Heart right ventricle (tissue), 16 donors: ENCODE measurements around the gene NDUFB4. TPM values are rescaled to one million over a fixed set of nuclear protein-coding genes. Genes with fewer than 3 reads are reported as not detected.

Experiments used
- ATAC-seq, 8 donors: fragments of 200-7000 bp; cut with Tn5 transposase; one replicate each; pipeline ENCODE4 v1.9.1; 2020; ENCODE audit warnings: mild to moderate bottlenecking in 8 of 8, moderate library complexity in 8 of 8, moderate number of reproducible peaks in 1 of 8
- DNase-seq, 2 donors: peaks; one replicate each; pipeline ENCODE4 v3.0.0-alpha.2; 2020
- H3K27ac ChIP-seq, 10 donors: fragments of 200-600 bp; sonication (generic) in 2 of 10; one replicate each; pipeline versions ENCODE4 v1.5.0 to v1.8.0; 2020 to 2022; ENCODE audit warnings: mild to moderate bottlenecking in 3 of 10
- H3K27me3 ChIP-seq, 7 donors: fragments of 200-600 bp; one replicate each; pipeline ENCODE4 v1.8.0; 2021 to 2022; ENCODE audit warnings: mild to moderate bottlenecking in 2 of 7
- H3K36me3 ChIP-seq, 9 donors: fragments of 200-600 bp; sonication (generic) in 1 of 9; one replicate each; pipeline versions ENCODE4 v1.5.0 to v1.8.0; 2020 to 2022; ENCODE audit warnings: mild to moderate bottlenecking in 2 of 9
- H3K4me1 ChIP-seq, 9 donors: fragments of 200-600 bp; sonication (generic) in 1 of 9; one replicate each; pipeline versions ENCODE4 v1.5.0 to v1.8.0; 2020 to 2022; ENCODE audit warnings: mild to moderate bottlenecking in 4 of 9
- H3K4me3 ChIP-seq, 10 donors: fragments of 200-600 bp; sonication (generic) in 2 of 10; one replicate each; pipeline versions ENCODE4 v1.5.0 to v1.8.0; 2020 to 2022; ENCODE audit warnings: mild to moderate bottlenecking in 7 of 10, moderate library complexity in 2 of 10
- H3K9me3 ChIP-seq, 11 donors: fragments of 200-600 bp in 10 of 11; sonication (generic) in 2 of 11; one replicate each; pipeline versions ENCODE4 v1.5.0 to v1.8.0; 2013 to 2022; ENCODE audit warnings: mild to moderate bottlenecking in 2 of 11, control low read depth in 1 of 11, moderate library complexity in 1 of 11
- WGBS, 2 donors: extraction: QIAGEN DNeasy Blood & Tissue Kit; methylation state at CpG; one replicate each; pipeline ENCODE4 v1.1.7; 2013; ENCODE audit warnings: inconsistent platforms in 1 of 2; 5-methylcytosine and 5-hydroxymethylcytosine counted together
- intact Hi-C, 10 donors: fragments of 100-400 bp; cut with DNase I; formaldehyde crosslinking; loops; one replicate each; pipeline versions ENCODE4 v1.11.1 to v1.14.2; 2022
- polyA plus RNA-seq, 2 donors: library from polyadenylated mRNA; stranded (reverse); fragments of 200-250 nt; gene quantifications; one replicate each; pipeline ENCODE4 v1.2.3, GENCODE V29; 2013
- total RNA-seq, 10 donors: library from RNA; stranded (reverse); fragmentation: NEBNext Ultra II Directional in 3 of 10; extraction: Animal tissue kit (Norgen Biotek cat#: 25700) in 3 of 10; gene quantifications; one replicate each; pipeline versions ENCODE4 v1.2.1 to v1.2.4, GENCODE V29; 2021 to 2023
- TF ChIP-seq, protein P1 (sequence below), 9 donors: fragments of 200-600 bp; sonication (generic) in 2 of 9; IDR thresholded peaks; one replicate each; pipeline versions ENCODE4 v1.5.0 to v1.8.0; 2021 to 2022; ENCODE audit warnings: antibody characterized with exemption in 9 of 9, mild to moderate bottlenecking in 5 of 9, moderate library complexity in 1 of 9
- donor health status: Arrhythmogenic right ventricular cardiomyopathy.
- donor health status: ischemic (EF 13 %, LVEDD 7.1; RV severe dilation, severe dysfunction).
- donor health status: healthy with polysubstance abuse.
- donor health status: DM: no; HTN: yes; CAD: no.
- donor health status: DM: no; HTN: no; CAD: no.
- donor health status: ischemic (EF 25% LVEDD 6.9; RV normal size, moderate dysfunction).
- donor health status: ischemic (EF 25% LVEDD 5.7; RV mildly dilated, moderate dysfunction).
- donor health status: healthy.
- donor health status: DM: yes; HTN: yes; CAD: no.
- donor health status: Ischemic cardiomyopathy.
- donor health status: ischemic (EF 35%, LVEDD 5.7; RV mildly dilated, moderate dysfunction).
- donor health status: nonischemic (EF 11% LVEDD 7.7; RV severe dilation, severe dysfunction).
- donor health status: DM: yes; HTN: yes; CAD: no.
- donor health status: PGD.
- donor health status: ischemic (EF 29% LVEDD 5.4; RV normal size, mild dysfunction).
- donor health status: nonischemic (EF 23%, LVEDD 6.1; RV moderate dilation, normal function).

Gene NDUFB4
- total and polyA plus RNA-seq, 12 donors = 347 to 581 (median 543) TPM

GRCh38 chr3:120641696-120642246 is 45.6 kb downstream of the NDUFB4 start:
- Histone ChIP-seq H3K9me3 (peaks cover 0 to 3% (median 0%) of the 10 kb centered on the region in 11 donors), H3K36me3 (no peaks in the 10 kb centered on the region), H3K4me1 (peaks cover 0 to 23% (median 7%) of the 10 kb centered on the region in 9 donors), H3K4me3 (no peak overlapping the region), H3K27ac (no peak overlapping the region), H3K27me3 (no peaks in the 10 kb centered on the region)
- DNase-seq = no peak
- TF ChIP-seq, protein P1, sequence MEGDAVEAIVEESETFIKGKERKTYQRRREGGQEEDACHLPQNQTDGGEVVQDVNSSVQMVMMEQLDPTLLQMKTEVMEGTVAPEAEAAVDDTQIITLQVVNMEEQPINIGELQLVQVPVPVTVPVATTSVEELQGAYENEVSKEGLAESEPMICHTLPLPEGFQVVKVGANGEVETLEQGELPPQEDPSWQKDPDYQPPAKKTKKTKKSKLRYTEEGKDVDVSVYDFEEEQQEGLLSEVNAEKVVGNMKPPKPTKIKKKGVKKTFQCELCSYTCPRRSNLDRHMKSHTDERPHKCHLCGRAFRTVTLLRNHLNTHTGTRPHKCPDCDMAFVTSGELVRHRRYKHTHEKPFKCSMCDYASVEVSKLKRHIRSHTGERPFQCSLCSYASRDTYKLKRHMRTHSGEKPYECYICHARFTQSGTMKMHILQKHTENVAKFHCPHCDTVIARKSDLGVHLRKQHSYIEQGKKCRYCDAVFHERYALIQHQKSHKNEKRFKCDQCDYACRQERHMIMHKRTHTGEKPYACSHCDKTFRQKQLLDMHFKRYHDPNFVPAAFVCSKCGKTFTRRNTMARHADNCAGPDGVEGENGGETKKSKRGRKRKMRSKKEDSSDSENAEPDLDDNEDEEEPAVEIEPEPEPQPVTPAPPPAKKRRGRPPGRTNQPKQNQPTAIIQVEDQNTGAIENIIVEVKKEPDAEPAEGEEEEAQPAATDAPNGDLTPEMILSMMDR (IDR thresholded peaks at IDR 0.05) = no peak
- intact Hi-C loops = no loop called here
- ATAC-seq = no peak
- 86 to 100% methylated on average over 2 of the region's 2 CpGs for WGBS, 2 donors

- Histone ChIP-seq H3K27me3 (no peaks in the 10 kb centered on the region), H3K27ac (peak overlapping the region in 1 of 10 donors; percentile 20), H3K9me3 (peaks cover 0 to 3% (median 0%) of the 10 kb centered on the region in 11 donors), H3K4me1 (peaks cover 0 to 23% (median 8%) of the 10 kb centered on the region in 9 donors), H3K36me3 (no peaks in the 10 kb centered on the region), H3K4me3 (no peak overlapping the region)
- intact Hi-C loops = no loop called here
- TF ChIP-seq, protein P1 (IDR thresholded peaks at IDR 0.05) = no peak
- DNase-seq = no peak
- 47 to 53% methylated on average over 4 of the region's 4 CpGs for WGBS, 2 donors
- peak in 1 of 8 donors; percentile 32 for ATAC-seq
Observed at GRCh38 chr3:120642368-120642948, 46.3 kb downstream of the NDUFB4 start.

GRCh38 chr3:120645083-120645845 is 49.1 kb downstream of the NDUFB4 start:
- DNase-seq (peak in 1 of 2 donors; percentile 7), ATAC-seq (peak in 7 of 8 donors; percentile 35 to 53 (median 47))
- peak overlapping the region in 5 of 10 donors; percentile 10 to 60 (median 47) for H3K27ac ChIP-seq
- H3K9me3 ChIP-seq = no peaks in the 10 kb centered on the region
- WGBS, 2 donors = 37 to 47% methylated on average over 5 of the region's 5 CpGs
- peaks cover 0 to 23% (median 8%) of the 10 kb centered on the region in 9 donors for H3K4me1 ChIP-seq
- H3K4me3 ChIP-seq = no peak overlapping the region
- intact Hi-C loops = no loop called here
- TF ChIP-seq, protein P1 (IDR thresholded peaks at IDR 0.05) = no peak
- no peaks in the 10 kb centered on the region for H3K36me3 ChIP-seq
- no peaks in the 10 kb centered on the region for H3K27me3 ChIP-seq

- Histone ChIP-seq H3K4me1 (peaks cover 0 to 23% (median 8%) of the 10 kb centered on the region in 9 donors), H3K27ac (peak overlapping the region in 5 of 10 donors; percentile 14 to 67 (median 47)), H3K36me3 (no peaks in the 10 kb centered on the region), H3K4me3 (no peak overlapping the region), H3K9me3 (no peaks in the 10 kb centered on the region), H3K27me3 (no peaks in the 10 kb centered on the region)
- TF ChIP-seq, protein P1 (IDR thresholded peaks at IDR 0.05) = no peak
- WGBS, 2 donors = 42 to 47% methylated on average over 5 of the region's 5 CpGs
- intact Hi-C loops = no loop called here
- peak in 1 of 2 donors; percentile 8 for DNase-seq
- peak in 5 of 8 donors; percentile 42 to 86 (median 67) for ATAC-seq
Observed at GRCh38 chr3:120646771-120647432, 50.8 kb downstream of the NDUFB4 start.
